ENCODE results near the gene IL13.
A peak's percentile ranks its signal among the peaks of the same experiment; 100 is the strongest.

IL13 gene

GRCh38 chr5:132655821-132656773 is 1.9 kb upstream of the IL13 start:
- DNase-seq (ENCODE audit: low spot score): peak; percentile 33

GRCh38 chr5:132656774-132657355 is 1.1 kb upstream of the IL13 start:
- DNase-seq (ENCODE audit: low spot score): no peak

- no peak for DNase-seq (ENCODE audit: low spot score)
Measured at GRCh38 chr5:132658381-132659302, 669 bp downstream of the IL13 start.

GRCh38 chr5:132659598-132660493 is 1.9 kb downstream of the IL13 start:
- DNase-seq (ENCODE audit: low spot score): no peak

- no peak for DNase-seq (ENCODE audit: low spot score)
Measured at GRCh38 chr5:132661231-132662003, 3.4 kb downstream of the IL13 start.

GRCh38 chr5:132662004-132662401 is 4.0 kb downstream of the IL13 start:
- DNase-seq (ENCODE audit: low spot score): no peak

GRCh38 chr5:132662925-132663770 is 5.2 kb downstream of the IL13 start:
- DNase-seq (ENCODE audit: low spot score): peak; percentile 44

- DNase-seq (ENCODE audit: low spot score): peak; percentile 24
Measured at GRCh38 chr5:132663771-132664695, 6.1 kb downstream of the IL13 start.

GRCh38 chr5:132664696-132665209 is 6.8 kb downstream of the IL13 start:
- DNase-seq (ENCODE audit: low spot score): no peak

- DNase-seq (ENCODE audit: low spot score): no peak
Measured at GRCh38 chr5:132665574-132666080, 7.7 kb downstream of the IL13 start.

- DNase-seq (ENCODE audit: low spot score): no peak
Measured at GRCh38 chr5:132666310-132667123, 8.5 kb downstream of the IL13 start.

GRCh38 chr5:132667309-132667708 is 9.3 kb downstream of the IL13 start:
- DNase-seq (ENCODE audit: low spot score): no peak

GRCh38 chr5:132667761-132668705 is 10.1 kb downstream of the IL13 start:
- no peak for DNase-seq (ENCODE audit: low spot score)

- DNase-seq (ENCODE audit: low spot score): no peak
Measured at GRCh38 chr5:132668706-132669454, 10.9 kb downstream of the IL13 start.

GRCh38 chr5:132669455-132669820 is 11.5 kb downstream of the IL13 start:
- DNase-seq (ENCODE audit: low spot score): no peak
